ENCODE measurements around the gene TOM1L2.

DNA sequence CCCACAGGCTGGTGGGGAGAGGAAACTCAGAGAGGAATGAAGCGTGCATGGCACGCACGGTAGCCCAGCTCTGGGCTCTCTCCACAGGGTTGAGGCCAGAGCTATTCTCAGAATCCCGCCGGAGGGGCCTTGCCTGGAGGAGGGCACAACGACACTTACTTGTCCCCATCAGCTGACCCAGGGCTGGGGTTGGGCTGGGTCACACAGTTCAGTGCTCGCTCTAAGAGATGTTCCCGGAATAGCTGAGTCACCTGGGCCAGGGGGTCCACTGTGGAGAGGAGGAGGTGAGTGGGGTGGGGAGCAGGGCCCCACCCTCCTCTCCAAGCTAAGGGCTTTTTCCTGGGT, 157.2 kb downstream of the TOM1L2 start:
- TF ChIP-seq CTCF (IDR thresholded peaks at IDR 0.05) (no peak), POLR2A (IDR thresholded peaks at IDR 0.05) (no peak)

All from lower leg skin (tissue), 3 donors.